ENCODE data around the gene IL1B. TPM values are rescaled to one million over a fixed set of nuclear protein-coding genes. Genes with fewer than 3 reads are reported as not detected.

The IL1B gene
- polyA plus RNA-seq, 1 donor from 2014 or later = not detected

GRCh38 chr2:112794131-112794733, 42.3 kb downstream of the IL1B start:
- Histone ChIP-seq H4K20me1 (ENCODE audit: insufficient read depth) (no peaks in the 10 kb centered on the region), H3K36me3 (ENCODE audit: insufficient read depth, low read length) (no peaks in the 10 kb centered on the region), H3K9me3 (ENCODE audit: low read length) (no peaks in the 10 kb centered on the region), H2AFZ (ENCODE audit: low read depth, low read length) (no peak overlapping the region), H3K9ac (ENCODE audit: low read length) (no peak overlapping the region), H3K9me2 (ENCODE audit: insufficient read depth, low read length) (no peaks in the 10 kb centered on the region), H3K27ac (ENCODE audit: low read length) (no peak overlapping the region), H3F3A (ENCODE audit: insufficient read depth, low read length, poor library complexity, severe bottlenecking) (no peaks in the 10 kb centered on the region), H3K27me3 (ENCODE audit: insufficient read depth, low read depth, low read length) (no peaks in the 10 kb centered on the region), H3K4me2 (ENCODE audit: low read length) (no peak overlapping the region), H3K4me3 (ENCODE audit: low read length) (no peak overlapping the region), H3K79me2 (replicated peaks; ENCODE audit: insufficient read depth, low read length) (no peaks in the 10 kb centered on the region)
- TF ChIP-seq MXI1 (conservative IDR thresholded peaks at IDR 0.05; ENCODE audit: poor library complexity, severe bottlenecking) (no peak), TAF1 (IDR thresholded peaks at IDR 0.05; ENCODE audit: low read depth) (no peak), REST (IDR thresholded peaks at IDR 0.05; ENCODE audit: borderline replicate concordance) (no peak), RAD21 (conservative IDR thresholded peaks at IDR 0.05) (no peak), SMC3 (conservative IDR thresholded peaks at IDR 0.05; ENCODE audit: poor library complexity) (no peak), EZH2 (IDR thresholded peaks at IDR 0.05; ENCODE audit: borderline replicate concordance, insufficient read depth, low read length, poor library complexity, severe bottlenecking) (no peak), POLR2AphosphoS5 (IDR thresholded peaks at IDR 0.05) (no peak), CTCF (IDR thresholded peaks at IDR 0.05; ENCODE audit: poor library complexity, severe bottlenecking) (no peak), EP300 (conservative IDR thresholded peaks at IDR 0.05; ENCODE audit: poor library complexity, severe bottlenecking) (no peak)

GRCh38 chr2:112793449-112793978, 43.1 kb downstream of the IL1B start:
- Histone ChIP-seq H3K9me2 (ENCODE audit: insufficient read depth, low read length) (no peaks in the 10 kb centered on the region), H3K36me3 (ENCODE audit: insufficient read depth, low read length) (no peaks in the 10 kb centered on the region), H3K27ac (ENCODE audit: low read length) (no peak overlapping the region), H3K4me3 (ENCODE audit: low read length) (no peak overlapping the region), H3K4me2 (ENCODE audit: low read length) (no peak overlapping the region), H4K20me1 (ENCODE audit: insufficient read depth) (no peaks in the 10 kb centered on the region), H2AFZ (ENCODE audit: low read depth, low read length) (no peak overlapping the region), H3K79me2 (replicated peaks; ENCODE audit: insufficient read depth, low read length) (no peaks in the 10 kb centered on the region), H3F3A (ENCODE audit: insufficient read depth, low read length, poor library complexity, severe bottlenecking) (no peaks in the 10 kb centered on the region), H3K9ac (ENCODE audit: low read length) (no peak overlapping the region), H3K27me3 (ENCODE audit: insufficient read depth, low read depth, low read length) (no peaks in the 10 kb centered on the region), H3K9me3 (ENCODE audit: low read length) (no peaks in the 10 kb centered on the region)
- TF ChIP-seq POLR2AphosphoS5 (IDR thresholded peaks at IDR 0.05) (no peak), MXI1 (conservative IDR thresholded peaks at IDR 0.05; ENCODE audit: poor library complexity, severe bottlenecking) (no peak), REST (IDR thresholded peaks at IDR 0.05; ENCODE audit: borderline replicate concordance) (no peak), RAD21 (conservative IDR thresholded peaks at IDR 0.05) (no peak), TAF1 (IDR thresholded peaks at IDR 0.05; ENCODE audit: low read depth) (no peak), SMC3 (conservative IDR thresholded peaks at IDR 0.05; ENCODE audit: poor library complexity) (no peak), EZH2 (IDR thresholded peaks at IDR 0.05; ENCODE audit: borderline replicate concordance, insufficient read depth, low read length, poor library complexity, severe bottlenecking) (no peak), EP300 (conservative IDR thresholded peaks at IDR 0.05; ENCODE audit: poor library complexity, severe bottlenecking) (no peak), CTCF (IDR thresholded peaks at IDR 0.05; ENCODE audit: poor library complexity, severe bottlenecking) (no peak)
